Bone marrow (tissue), 2 donors: ENCODE data around the gene C1orf226.
"Not testable (repeated sequence)": the region's sequence is repeated elsewhere in the genome, so short reads cannot be mapped to it uniquely, and the experiment has no call there.

Experiments
- DNase-seq, 2 donors: peaks; one replicate each; lab custom pipeline; 2025; lab: John Stamatoyannopoulos, UW

The C1orf226 gene

DNA sequence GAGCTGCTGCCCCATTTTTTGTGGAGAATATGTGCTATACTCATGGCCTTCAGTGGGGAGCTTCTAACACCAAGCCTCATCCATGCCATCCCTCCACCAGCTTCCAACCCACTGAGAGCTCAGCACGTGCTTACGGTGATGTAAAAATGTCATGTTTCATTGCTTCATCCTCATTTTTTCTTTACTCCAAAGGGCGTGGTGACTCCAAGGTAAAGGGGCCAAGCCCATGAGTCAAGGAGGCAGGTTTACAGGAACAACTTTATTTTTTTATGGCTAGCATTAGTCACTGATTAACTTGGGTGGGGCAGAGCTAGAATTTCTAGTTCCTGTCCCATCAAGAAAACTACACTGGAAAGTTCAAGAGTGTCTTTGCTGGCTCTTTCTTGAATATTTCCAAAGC lies at the start of gene C1orf226:
TSS of gene C1orf226 (plus strand) at position 346 of the 400 bp plus-strand sequence. CDS start 174 bp downstream, outside the sequence.
- DNase-seq: no peak

- no peak for DNase-seq
Observed at GRCh38 chr1:162333991-162334390, 47.5 kb upstream of the C1orf226 start.

DNA sequence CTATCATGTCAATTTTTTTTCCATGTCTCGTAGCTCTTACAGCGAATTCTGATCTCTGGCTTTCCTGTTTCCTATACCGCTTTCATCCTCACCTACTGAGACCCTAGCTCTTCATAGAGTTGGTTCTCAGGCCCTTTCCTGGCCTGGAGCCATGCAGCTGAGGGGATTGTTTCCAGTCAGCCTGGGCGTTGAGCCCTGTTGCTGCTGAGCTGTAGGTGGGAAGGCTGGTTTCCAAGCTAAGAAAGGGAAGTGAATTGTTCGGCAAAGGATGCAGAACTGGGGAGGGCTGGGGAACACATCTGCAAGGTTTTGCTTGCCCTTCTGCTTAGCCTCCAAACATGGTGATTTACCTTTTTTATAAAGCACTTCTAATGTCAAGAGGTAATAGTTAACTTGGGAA lies 46.4 kb upstream of the C1orf226 start:
- no peak for DNase-seq

DNA sequence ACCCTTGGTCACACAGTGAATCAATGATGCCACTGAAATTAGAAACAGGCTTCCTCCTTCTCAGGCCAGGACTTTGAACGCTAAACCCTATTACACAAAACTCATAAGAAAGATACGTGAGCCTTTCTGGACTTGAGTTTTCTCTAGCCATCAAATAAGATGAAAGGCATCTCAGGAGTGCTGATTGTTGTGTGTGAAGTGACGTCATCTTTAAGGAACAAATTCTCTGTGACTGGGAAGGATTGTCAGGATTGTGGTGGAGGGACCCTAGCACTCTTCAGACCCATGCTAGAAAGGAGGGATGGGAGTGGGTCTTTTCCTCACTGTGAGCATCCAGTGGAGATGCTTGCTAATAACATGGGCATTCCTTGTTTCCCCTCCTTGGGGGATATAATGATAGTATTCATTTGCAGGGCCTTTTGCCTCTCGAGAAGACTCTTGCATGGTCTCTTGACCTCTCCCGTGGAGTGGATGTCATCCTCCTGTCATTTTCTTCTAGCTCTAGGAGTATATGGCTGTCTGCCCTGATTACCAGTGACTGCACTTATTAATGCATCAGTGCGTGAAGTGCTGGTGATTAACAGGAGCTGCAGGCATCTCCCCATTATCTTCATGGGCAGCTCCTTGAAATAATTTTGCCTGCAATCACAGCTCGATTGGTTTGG lies 44.8 kb upstream of the C1orf226 start:
- no peak for DNase-seq

GRCh38 chr1:162342452-162342983 lies 39.0 kb upstream of the C1orf226 start:
- DNase-seq: no peak

DNA sequence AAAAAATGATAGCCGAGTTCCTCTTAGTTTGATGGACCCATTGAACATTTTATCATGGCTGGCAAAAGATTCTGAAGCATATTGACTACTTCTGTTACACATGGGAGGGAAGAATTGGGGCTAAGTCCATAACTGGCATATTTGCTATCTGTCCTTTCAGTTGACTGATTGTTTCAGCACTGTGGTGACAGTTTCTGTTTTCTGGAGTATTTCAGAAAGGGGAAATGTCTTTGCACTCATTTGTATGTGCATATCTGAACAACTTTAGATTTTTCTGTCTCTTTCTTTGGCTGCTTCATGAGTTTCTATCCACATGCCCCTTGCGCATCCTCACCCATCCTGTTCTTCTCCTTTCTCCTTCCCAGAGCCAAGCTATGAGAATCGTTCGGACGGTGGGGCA lies 38.1 kb upstream of the C1orf226 start:
- no peak for DNase-seq

DNA sequence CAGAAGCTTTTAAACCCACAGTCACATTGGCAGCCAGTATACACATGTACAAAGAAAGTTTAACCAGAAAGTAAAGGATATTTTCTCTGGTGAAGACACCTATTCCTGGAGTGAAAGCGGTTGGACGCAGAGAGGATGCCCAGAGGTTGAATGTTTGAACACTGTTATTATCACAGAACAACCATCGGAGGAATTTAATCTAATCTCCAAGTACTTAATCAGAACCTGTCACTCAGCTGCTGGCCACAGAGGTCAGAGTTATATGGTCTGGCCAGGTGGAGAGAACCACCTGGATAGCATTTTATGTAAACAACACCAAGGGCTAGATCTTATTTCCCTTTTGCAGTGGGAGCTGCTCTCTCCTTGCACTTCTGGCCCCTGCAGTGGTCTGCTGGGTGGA lies 34.2 kb upstream of the C1orf226 start:
- no peak for DNase-seq

DNA sequence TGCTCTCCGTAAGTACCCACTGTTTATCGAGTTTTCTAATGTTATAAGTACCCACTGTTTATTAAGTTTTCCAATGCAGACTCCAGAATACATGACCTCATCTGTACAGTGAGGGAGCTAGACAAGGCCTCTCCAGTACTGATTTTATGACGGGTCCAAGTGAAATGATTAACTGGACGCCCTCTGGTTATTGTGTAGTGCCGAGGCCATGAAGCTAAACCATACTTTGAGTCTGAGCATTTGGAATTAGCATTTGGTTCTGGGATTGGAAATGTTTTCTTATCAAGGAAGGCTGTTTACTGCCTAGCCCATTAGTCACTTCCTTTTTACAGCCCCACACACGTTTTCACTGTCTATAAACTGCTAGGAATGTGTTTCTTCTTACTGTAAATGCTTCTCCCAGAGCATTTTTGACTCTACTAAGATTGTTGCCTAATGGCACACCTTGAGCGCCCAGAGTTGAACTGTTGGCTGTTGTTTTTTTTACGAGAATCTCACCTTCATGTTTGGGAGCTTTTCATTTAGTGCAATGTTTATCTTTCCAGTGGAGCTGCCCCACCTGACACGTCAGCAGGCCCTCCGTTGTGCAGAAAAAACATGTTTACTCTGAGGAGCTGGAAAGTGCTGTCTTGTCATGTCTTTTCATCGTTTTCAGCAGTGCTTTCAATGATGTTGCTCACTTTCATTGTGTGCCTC lies 31.7 kb upstream of the C1orf226 start:
- DNase-seq: no peak

- DNase-seq: no peak
Observed at GRCh38 chr1:162351246-162351842, 30.2 kb upstream of the C1orf226 start.

GRCh38 chr1:162351874-162352273 lies 29.7 kb upstream of the C1orf226 start:
- not testable (repeated sequence) for DNase-seq

DNA sequence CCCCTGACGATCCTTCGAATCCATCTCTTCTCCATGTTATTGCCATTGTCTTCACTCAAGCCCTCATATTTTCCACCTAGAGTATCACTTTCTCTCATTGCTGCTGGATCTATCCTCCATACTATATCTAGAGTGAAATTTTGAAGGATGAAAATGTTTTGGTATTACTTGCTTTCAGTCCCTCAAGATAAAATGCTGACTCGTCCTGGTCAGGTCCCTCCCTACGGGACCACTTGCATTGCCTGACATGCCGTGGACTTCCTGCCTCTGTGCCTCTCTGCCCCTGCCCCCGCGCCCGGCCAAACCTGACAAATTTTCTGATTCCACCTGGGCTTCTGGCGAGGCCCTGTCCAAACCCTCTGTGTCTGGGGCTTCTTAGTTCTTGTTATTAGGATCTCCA lies 28.4 kb upstream of the C1orf226 start:
- DNase-seq: no peak

DNA sequence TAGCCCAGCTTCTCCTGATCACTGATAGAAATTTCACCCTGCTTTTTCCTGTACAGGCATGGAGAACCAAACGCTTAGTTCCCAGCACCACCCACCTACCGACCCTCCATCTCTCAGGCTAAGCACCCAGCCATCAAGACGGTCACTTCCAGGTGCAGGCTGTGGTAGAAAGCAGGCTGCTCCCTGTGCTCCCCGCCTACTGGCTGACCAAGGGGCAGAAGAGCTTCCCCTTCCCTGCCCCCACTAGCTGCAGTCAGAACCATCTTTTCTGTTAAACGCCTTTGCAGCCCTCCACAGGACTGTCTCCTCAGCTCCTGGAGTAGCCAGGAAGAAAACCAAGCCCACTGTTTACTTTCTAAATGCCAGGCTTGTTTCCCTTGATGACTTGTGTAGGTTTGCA lies 27.8 kb upstream of the C1orf226 start:
- DNase-seq: no peak

DNA sequence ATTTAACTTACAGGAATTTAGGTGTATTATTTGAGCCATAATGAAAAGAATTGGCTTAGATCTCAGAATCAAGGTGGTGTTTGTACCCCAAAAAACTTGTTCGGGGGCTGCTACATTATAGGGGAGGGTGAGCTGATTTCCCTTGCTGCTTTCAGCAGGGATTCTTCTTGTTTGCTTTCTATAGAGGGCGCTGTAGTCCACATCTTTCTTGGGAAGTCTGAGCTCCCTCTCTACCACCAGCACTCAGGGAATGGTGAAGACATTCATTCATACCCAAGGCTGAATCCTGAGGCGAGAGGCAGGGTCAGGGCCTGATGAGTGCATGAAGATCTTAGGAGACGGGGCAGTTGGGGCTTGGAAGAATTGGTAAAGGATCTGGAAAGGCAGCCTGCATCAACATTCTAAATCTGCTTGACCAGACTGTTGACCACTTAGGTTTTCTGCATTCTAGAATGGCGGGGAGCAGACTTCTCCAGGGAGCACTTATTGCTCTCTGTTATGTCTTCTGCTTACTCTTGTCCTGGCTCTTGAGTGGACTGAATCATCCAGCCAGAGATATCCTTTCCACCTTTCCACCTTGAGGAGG lies 23.8 kb upstream of the C1orf226 start:
- no peak for DNase-seq

DNA sequence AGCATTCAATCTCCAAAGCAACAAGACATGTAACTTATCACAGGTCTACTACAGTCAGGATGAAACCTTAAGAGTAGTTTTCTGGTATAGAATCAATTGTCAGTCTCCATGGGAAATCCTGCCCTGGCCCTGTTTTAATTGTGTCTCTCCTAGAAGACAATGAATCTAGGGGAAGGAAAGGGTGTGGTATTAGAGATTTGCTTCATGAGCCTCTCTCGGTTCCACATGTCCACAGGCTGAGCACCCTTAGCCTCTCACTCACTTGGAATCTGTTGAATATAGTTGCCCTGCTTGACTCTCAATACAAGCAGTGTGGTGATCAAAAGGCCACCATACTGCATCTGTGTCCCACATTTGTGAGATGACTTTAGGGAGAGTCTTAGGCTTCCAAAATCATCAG lies 22.6 kb upstream of the C1orf226 start:
- DNase-seq: no peak

- no peak for DNase-seq
Observed at GRCh38 chr1:162359523-162360236, 21.8 kb upstream of the C1orf226 start.

- no peak for DNase-seq
Observed at GRCh38 chr1:162360237-162360873, 21.2 kb upstream of the C1orf226 start.

DNA sequence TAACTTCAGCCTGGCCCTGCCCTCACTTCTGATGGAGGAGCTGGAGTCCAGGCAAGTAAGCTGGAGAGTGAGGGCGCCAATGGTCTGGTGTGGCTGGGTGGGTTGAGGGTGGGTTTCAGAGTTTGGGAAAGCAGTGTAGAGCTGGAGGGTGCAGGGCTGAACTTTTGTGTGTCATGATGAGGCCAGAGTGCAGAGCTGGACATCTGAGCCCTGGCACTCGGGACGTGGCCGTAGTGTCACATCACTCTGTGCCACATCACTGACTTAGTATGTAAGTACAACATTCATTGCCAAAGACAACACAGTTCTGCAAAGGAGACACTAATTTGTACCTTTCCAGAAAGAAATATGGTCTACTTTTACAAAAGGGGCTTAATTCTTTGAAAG lies 20.7 kb upstream of the C1orf226 start:
- no peak for DNase-seq

DNA sequence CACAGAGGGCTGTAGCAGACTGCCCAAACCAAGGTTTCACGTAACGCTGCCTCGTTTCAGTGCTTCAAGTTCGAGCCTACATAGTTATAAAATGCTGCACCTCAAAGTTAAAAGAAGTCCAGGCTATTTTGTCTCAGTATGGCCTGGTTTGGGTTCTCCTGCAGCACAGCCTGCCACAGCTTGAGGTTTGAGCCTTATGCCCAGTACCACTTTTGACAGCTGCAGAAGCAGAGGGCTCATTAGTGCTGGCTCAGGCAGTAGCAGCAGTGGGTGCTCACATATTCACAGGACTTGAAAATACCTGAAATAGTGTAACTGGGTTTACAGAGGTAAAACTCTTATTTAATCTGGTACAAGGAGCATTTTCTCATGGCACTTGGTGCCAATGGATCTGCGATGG lies 20.2 kb upstream of the C1orf226 start:
- no peak for DNase-seq

GRCh38 chr1:162363823-162364222 lies 17.7 kb upstream of the C1orf226 start:
- no peak for DNase-seq

DNA sequence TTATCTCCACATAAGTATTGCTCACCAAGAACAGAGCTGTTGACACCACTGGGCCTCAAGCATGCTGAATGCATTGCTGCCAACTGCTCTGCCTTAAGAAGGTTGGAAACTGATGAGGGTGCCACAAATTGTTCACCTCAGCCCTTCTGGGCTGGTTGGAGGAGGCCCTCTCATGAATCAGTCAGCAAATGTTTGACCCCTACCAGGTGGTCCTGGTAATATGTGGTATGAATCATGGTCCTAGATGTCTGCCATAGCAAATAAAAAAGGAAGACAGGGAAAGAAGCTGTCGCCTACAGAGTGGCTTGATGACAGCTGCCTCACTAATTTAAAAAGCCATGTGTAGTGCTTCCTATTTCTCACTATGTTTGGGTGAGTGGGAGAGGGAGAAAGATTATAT lies 17.0 kb upstream of the C1orf226 start:
- no peak for DNase-seq

GRCh38 chr1:162365284-162366020 lies 16.1 kb upstream of the C1orf226 start:
- no peak for DNase-seq
